NCI-H82 (cell line): ENCODE results near the gene NCK2.

ENCODE experiments used
- DNase-seq: peaks from one replicate; lab custom pipeline; 2025; lab: John Stamatoyannopoulos, UW

NCK2 gene

GRCh38 chr2:105872830-105873229 lies 128.1 kb downstream of the NCK2 start:
- DNase-seq, result no peak

- no peak for DNase-seq
Measured at GRCh38 chr2:105873281-105873680, 128.6 kb downstream of the NCK2 start.

- no peak for DNase-seq
Measured at GRCh38 chr2:105873721-105874120, 129.0 kb downstream of the NCK2 start.

GRCh38 chr2:105874466-105874865 lies 129.8 kb downstream of the NCK2 start:
- no peak for DNase-seq

- DNase-seq, result no peak
Measured at GRCh38 chr2:105875241-105875640, 130.5 kb downstream of the NCK2 start.

GRCh38 chr2:105876191-105876590 lies 131.5 kb downstream of the NCK2 start:
- no peak for DNase-seq

- DNase-seq, result no peak
Measured at GRCh38 chr2:105877945-105878344, 133.2 kb downstream of the NCK2 start.

- DNase-seq, result no peak
Measured at GRCh38 chr2:105879106-105879802, 134.5 kb downstream of the NCK2 start.

GRCh38 chr2:105879803-105880300 lies 135.1 kb downstream of the NCK2 start:
- DNase-seq, result no peak

GRCh38 chr2:105880637-105881036 lies 135.9 kb downstream of the NCK2 start:
- DNase-seq, result no peak

- DNase-seq, result no peak
Measured at GRCh38 chr2:105881286-105882136, 136.8 kb downstream of the NCK2 start.

- DNase-seq, result no peak
Measured at GRCh38 chr2:105882341-105882740, 137.6 kb downstream of the NCK2 start.

- no peak for DNase-seq
Measured at GRCh38 chr2:105882920-105883435, 138.3 kb downstream of the NCK2 start.

GRCh38 chr2:105883911-105884694 lies 139.4 kb downstream of the NCK2 start:
- no peak for DNase-seq

- DNase-seq, result no peak
Measured at GRCh38 chr2:105885456-105885855, 140.7 kb downstream of the NCK2 start.

GRCh38 chr2:105886029-105886454 lies 141.3 kb downstream of the NCK2 start:
- DNase-seq, result no peak

GRCh38 chr2:105886687-105887086 lies 142.0 kb downstream of the NCK2 start:
- no peak for DNase-seq

- DNase-seq, result no peak
Measured at GRCh38 chr2:105887256-105887655, 142.5 kb downstream of the NCK2 start.

- peak; percentile 62 for DNase-seq
Measured at GRCh38 chr2:105888625-105889024, 143.9 kb downstream of the NCK2 start.

- no peak for DNase-seq
Measured at GRCh38 chr2:105889046-105889445, 144.3 kb downstream of the NCK2 start.

- no peak for DNase-seq
Measured at GRCh38 chr2:105890111-105890510, 145.4 kb downstream of the NCK2 start.

- DNase-seq, result no peak
Measured at GRCh38 chr2:105890856-105891255, 146.1 kb downstream of the NCK2 start.
